ENCODE data around the gene NDUFB6.

DNA sequence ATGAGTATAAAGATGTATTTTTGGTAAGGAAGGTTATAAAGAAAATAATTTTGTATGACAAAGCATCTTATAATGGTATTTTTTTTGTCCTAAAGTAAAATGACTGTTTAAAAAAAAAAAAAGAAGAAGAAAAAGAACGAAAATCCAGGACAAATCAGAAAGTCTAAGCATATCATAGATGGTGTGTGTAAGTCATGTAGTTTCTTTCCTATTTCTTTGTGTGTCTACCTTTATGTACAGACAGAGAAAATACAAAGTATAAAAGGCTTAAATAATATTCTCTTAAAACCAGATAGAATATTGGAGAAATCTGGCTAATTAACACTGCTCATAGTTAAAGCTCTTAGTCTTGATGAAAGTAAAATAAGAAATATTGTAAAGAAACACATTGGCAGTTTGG is 54.7 kb downstream of the NDUFB6 start:
- TF ChIP-seq POLR2A (IDR thresholded peaks at IDR 0.05): no peak
- TF ChIP-seq, protein P1, sequence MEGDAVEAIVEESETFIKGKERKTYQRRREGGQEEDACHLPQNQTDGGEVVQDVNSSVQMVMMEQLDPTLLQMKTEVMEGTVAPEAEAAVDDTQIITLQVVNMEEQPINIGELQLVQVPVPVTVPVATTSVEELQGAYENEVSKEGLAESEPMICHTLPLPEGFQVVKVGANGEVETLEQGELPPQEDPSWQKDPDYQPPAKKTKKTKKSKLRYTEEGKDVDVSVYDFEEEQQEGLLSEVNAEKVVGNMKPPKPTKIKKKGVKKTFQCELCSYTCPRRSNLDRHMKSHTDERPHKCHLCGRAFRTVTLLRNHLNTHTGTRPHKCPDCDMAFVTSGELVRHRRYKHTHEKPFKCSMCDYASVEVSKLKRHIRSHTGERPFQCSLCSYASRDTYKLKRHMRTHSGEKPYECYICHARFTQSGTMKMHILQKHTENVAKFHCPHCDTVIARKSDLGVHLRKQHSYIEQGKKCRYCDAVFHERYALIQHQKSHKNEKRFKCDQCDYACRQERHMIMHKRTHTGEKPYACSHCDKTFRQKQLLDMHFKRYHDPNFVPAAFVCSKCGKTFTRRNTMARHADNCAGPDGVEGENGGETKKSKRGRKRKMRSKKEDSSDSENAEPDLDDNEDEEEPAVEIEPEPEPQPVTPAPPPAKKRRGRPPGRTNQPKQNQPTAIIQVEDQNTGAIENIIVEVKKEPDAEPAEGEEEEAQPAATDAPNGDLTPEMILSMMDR (IDR thresholded peaks at IDR 0.05): no peak
